ENCODE data around the gene LSG1. TPM values are rescaled to one million over a fixed set of nuclear protein-coding genes. Genes with fewer than 3 reads are reported as not detected.

Gene LSG1
- total and polyA plus RNA-seq, 9 of the 15 experiments (the other 6 are each of a cell fraction or from before 2014, with no cell fraction given) = 14.9 to 73.7 (median 46.7) TPM

GRCh38 chr3:194620196-194620595 lies 51.8 kb downstream of the LSG1 start:
- no peak for DNase-seq (ENCODE audit: extremely low read depth in 1 of 4, low spot score in 3 of 4)
- Histone ChIP-seq H4K20me1 (replicated peaks; ENCODE audit: control insufficient read depth, insufficient read depth, low read length) (peaks cover 5% of the 10 kb centered on the region; the same call in 1 of the 2 replicates), H3K27ac (ENCODE audit: extremely low read depth, low read depth, low read length) (no peak overlapping the region), H3K9me1 (ENCODE audit: control insufficient read depth, insufficient read depth, low read length) (no peaks in the 10 kb centered on the region), H3K79me2 (ENCODE audit: control insufficient read depth, insufficient read depth, low read length) (no peaks in the 10 kb centered on the region), H3K36me3 (ENCODE audit: control insufficient read depth, insufficient read depth, low read length) (peaks cover 9% of the 10 kb centered on the region; the same call in 1 of the 3 replicates), H3K9me3 (replicated peaks; ENCODE audit: control insufficient read depth, insufficient read depth, low read depth, low read length) (peaks cover 3% of the 10 kb centered on the region), H3K9ac (ENCODE audit: insufficient read depth in 1 of 2, low read depth in 2 of 2, low read length in 2 of 2) (no peak overlapping the region), H3K4me3 (no peak overlapping the region), H3K27me3 (ENCODE audit: control insufficient read depth in 2 of 2, insufficient read depth in 2 of 2, low read length in 2 of 2) (no peaks in the 10 kb centered on the region), H3K4me2 (ENCODE audit: insufficient read depth, low read length) (no peak overlapping the region), H3K4me1 (replicated peaks in 1 of 2; ENCODE audit: control insufficient read depth in 2 of 2, insufficient read depth in 2 of 2, low read length in 2 of 2) (peaks cover 11 to 38% of the 10 kb centered on the region in 2 experiments; a peak in 4 of 5 replicates), H2AFZ (ENCODE audit: low read depth, low read length) (no peak overlapping the region)
- TF ChIP-seq ZNF785 (CRISPR knock-in tag; IDR thresholded peaks at IDR 0.05) = no peak
- TF ChIP-seq MXI1 (IDR thresholded peaks at IDR 0.05; ENCODE audit: low read depth, low read length) = no peak
- TF ChIP-seq NFATC3 (IDR thresholded peaks at IDR 0.05) = no peak
- no peak for TF ChIP-seq GATAD2B (IDR thresholded peaks at IDR 0.05; ENCODE audit: borderline replicate concordance)
- no peak for TF ChIP-seq ZFPM2 (CRISPR knock-in tag; IDR thresholded peaks at IDR 0.05)
- no peak for TF ChIP-seq ZNF57 (CRISPR knock-in tag; IDR thresholded peaks at IDR 0.05)
- TF ChIP-seq HDGF (IDR thresholded peaks at IDR 0.05) = no peak
- TF ChIP-seq ZNF3 (CRISPR knock-in tag; IDR thresholded peaks at IDR 0.05) = no peak
- TF ChIP-seq, protein P1, sequence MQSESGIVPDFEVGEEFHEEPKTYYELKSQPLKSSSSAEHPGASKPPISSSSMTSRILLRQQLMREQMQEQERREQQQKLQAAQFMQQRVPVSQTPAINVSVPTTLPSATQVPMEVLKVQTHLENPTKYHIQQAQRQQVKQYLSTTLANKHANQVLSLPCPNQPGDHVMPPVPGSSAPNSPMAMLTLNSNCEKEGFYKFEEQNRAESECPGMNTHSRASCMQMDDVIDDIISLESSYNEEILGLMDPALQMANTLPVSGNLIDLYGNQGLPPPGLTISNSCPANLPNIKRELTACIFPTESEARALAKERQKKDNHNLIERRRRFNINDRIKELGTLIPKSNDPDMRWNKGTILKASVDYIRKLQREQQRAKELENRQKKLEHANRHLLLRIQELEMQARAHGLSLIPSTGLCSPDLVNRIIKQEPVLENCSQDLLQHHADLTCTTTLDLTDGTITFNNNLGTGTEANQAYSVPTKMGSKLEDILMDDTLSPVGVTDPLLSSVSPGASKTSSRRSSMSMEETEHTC (IDR thresholded peaks at IDR 0.05) = no peak
- no peak for TF ChIP-seq NFXL1 (CRISPR knock-in tag; IDR thresholded peaks at IDR 0.05)
- no peak for TF ChIP-seq NCOR1 (IDR thresholded peaks at IDR 0.05)
- no peak for TF ChIP-seq ZNF699 (CRISPR knock-in tag; IDR thresholded peaks at IDR 0.05; ENCODE audit: insufficient replicate concordance)
- TF ChIP-seq HIVEP1 (CRISPR knock-in tag; IDR thresholded peaks at IDR 0.05) = no peak
- TF ChIP-seq, protein P2, sequence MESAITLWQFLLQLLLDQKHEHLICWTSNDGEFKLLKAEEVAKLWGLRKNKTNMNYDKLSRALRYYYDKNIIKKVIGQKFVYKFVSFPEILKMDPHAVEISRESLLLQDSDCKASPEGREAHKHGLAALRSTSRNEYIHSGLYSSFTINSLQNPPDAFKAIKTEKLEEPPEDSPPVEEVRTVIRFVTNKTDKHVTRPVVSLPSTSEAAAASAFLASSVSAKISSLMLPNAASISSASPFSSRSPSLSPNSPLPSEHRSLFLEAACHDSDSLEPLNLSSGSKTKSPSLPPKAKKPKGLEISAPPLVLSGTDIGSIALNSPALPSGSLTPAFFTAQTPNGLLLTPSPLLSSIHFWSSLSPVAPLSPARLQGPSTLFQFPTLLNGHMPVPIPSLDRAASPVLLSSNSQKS (CRISPR knock-in tag; IDR thresholded peaks at IDR 0.05) = no peak
- no peak for TF ChIP-seq BRD9 (IDR thresholded peaks at IDR 0.05; ENCODE audit: low read depth, partially characterized antibody)
- no peak for FAIRE-seq
- BruUV-seq (replicated peaks) = no TSS peak
- POLR2A ChIA-PET = interaction anchor here (0.7 to 0.9 kb wide), 2 partner anchors 52 to 109 kb away, joined by 3 read pairs; partner anchors contain the start of gene LSG1
- intact Hi-C loops (cut with micrococcal nuclease) = no loop called here
- 90% methylated on average over 2 of the region's 7 CpGs for WGBS (ENCODE audit: insufficient coverage, low coverage, missing lambda C conversion rate)
- in situ Hi-C loops (cut with MboI) = no loop called here
- CTCF ChIA-PET (ENCODE audit: low intra/inter-chr PET ratio) = no interaction called here
- no peak for ATAC-seq

Data from K562 (cell line).